Neural progenitor cell (in vitro differentiated cells): ENCODE data around the gene KARS1. TPM values are rescaled to one million over a fixed set of nuclear protein-coding genes. Genes with fewer than 3 reads are reported as not detected.

Experiments
- DNase-seq: peaks from one replicate; pipeline ENCODE4 v3.0.0-alpha.2; 2016; ENCODE audit warnings: low spot score
- H2AFZ ChIP-seq: fragments of 200-600 bp; sonication (generic); replicated peaks from 2 replicates; pipeline ENCODE4 v1.6.1; 2016; ENCODE audit warnings: antibody characterized with exemption
- H3F3A ChIP-seq: fragments of 200-600 bp; sonication (generic); 2 replicates; pipeline ENCODE4 v1.6.1; 2016; ENCODE audit warnings: antibody characterized with exemption, low read depth
- H3K27ac ChIP-seq: fragments of 200-600 bp; sonication (generic); 2 replicates; pipeline ENCODE4 v1.5.1; 2016; ENCODE audit warnings: mild to moderate bottlenecking
- H3K27me3 ChIP-seq: fragments of 200-600 bp; sonication (generic); 2 replicates; pipeline ENCODE4 v1.6.1; 2016; ENCODE audit warnings: mild to moderate bottlenecking, moderate library complexity
- H3K36me3 ChIP-seq: fragments of 200-600 bp; sonication (generic); 2 replicates; pipeline ENCODE4 v1.5.1; 2016
- H3K4me1 ChIP-seq: fragments of 200-600 bp; sonication (generic); 2 replicates; pipeline ENCODE4 v1.6.1; 2016; ENCODE audit warnings: mixed run types
- H3K4me2 ChIP-seq: fragments of 200-600 bp; sonication (generic); 2 replicates; pipeline ENCODE4 v1.6.1; 2016
- H3K4me3 ChIP-seq: fragments of 200-600 bp; sonication (generic); 2 replicates; pipeline ENCODE4 v1.5.1; 2016
- H3K79me2 ChIP-seq: fragments of 200-600 bp; sonication (generic); 2 replicates; pipeline ENCODE4 v1.6.1; 2016; ENCODE audit warnings: low read depth
- H3K9ac ChIP-seq: fragments of 200-600 bp; sonication (generic); 2 replicates; pipeline ENCODE4 v1.6.1; 2016
- H3K9me3 ChIP-seq: fragments of 200-600 bp; sonication (generic); 2 replicates; pipeline ENCODE4 v1.5.1; 2016; ENCODE audit warnings: low read depth
- H4K20me1 ChIP-seq: fragments of 200-600 bp; sonication (generic); 2 replicates; pipeline ENCODE4 v1.6.1; 2016; ENCODE audit warnings: low read depth
- H3K27ac Mint-ChIP-seq: 3 replicates; pipeline ENCODE4 v1.8.0; 2021; ENCODE audit warnings: mixed read lengths
- H3K27me3 Mint-ChIP-seq: 2 replicates; pipeline ENCODE4 v1.8.0; 2022; ENCODE audit warnings: low read depth, mild to moderate bottlenecking, inconsistent platforms, moderate library complexity, mixed read lengths; ENCODE audit not compliant: insufficient read depth
- H3K36me3 Mint-ChIP-seq: 3 replicates; pipeline ENCODE4 v1.8.0; 2021; ENCODE audit warnings: mixed read lengths
- H3K4me1 Mint-ChIP-seq: 3 replicates; pipeline ENCODE4 v1.8.0; 2021; ENCODE audit warnings: mixed read lengths
- H3K4me3 Mint-ChIP-seq: 3 replicates; pipeline ENCODE4 v1.8.0; 2021; ENCODE audit warnings: mild to moderate bottlenecking, moderate library complexity, mixed read lengths
- H3K9me3 Mint-ChIP-seq: 3 replicates; pipeline ENCODE4 v1.8.0; 2020; ENCODE audit warnings: mixed read lengths
- EZH2 ChIP-seq: fragments of 200-600 bp; sonication (generic); IDR thresholded peaks from 2 replicates; pipeline ENCODE4 v1.6.1; 2017; ENCODE audit warnings: antibody characterized with exemption, mild to moderate bottlenecking, moderate library complexity
- EZH2phosphoT487 ChIP-seq: fragments of 200-600 bp; sonication (generic); IDR thresholded peaks from 2 replicates; pipeline ENCODE4 v1.6.1; 2017; ENCODE audit warnings: antibody characterized with exemption
- total RNA-seq: library from RNA; depleted of rRNA; stranded (reverse); fragments of >200 nt; gene quantifications from 2 replicates; pipeline ENCODE4 v1.2.3, GENCODE V29; 2015; ENCODE audit warnings: low replicate concordance
- TF ChIP-seq, protein P1 (sequence below): fragments of 200-600 bp; sonication (generic); IDR thresholded peaks from 2 replicates; pipeline ENCODE4 v1.5.1; 2017; ENCODE audit warnings: antibody characterized with exemption, mild to moderate bottlenecking

The KARS1 gene
- total RNA-seq, 1 donor from 2014 or later: 228 TPM

DNA sequence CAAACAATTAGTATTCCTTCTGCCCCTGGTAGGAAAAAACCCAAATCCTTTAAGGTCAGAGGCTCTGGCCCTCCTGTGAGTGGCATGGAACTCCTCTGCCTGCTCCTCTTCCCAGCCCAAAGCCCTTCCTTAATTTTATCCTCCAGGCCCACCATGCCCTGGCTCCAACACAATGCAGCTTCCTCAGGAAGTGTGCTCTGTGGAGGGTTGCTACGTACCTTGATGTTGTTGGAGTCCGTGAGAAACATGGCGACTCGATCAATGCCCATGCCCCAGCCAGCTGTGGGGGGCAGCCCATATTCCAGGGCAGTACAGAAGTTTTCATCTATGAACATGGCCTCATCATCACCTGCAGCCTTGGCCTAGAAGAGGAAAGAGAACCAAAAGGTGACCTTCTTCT lies 19.1 kb downstream of the KARS1 start:
- Mint-ChIP-seq H3K4me1 (peaks cover 2% of the 10 kb centered on the region), H3K27me3 (peaks cover 4% of the 10 kb centered on the region), H3K9me3 (no peaks in the 10 kb centered on the region), H3K36me3 (peaks cover 35% of the 10 kb centered on the region), H3K4me3 (no peak overlapping the region), H3K27ac (no peak overlapping the region)
- no peaks in the 10 kb centered on the region for H3K27me3 ChIP-seq
- TF ChIP-seq EZH2phosphoT487: no peak
- no peak for TF ChIP-seq EZH2
- TF ChIP-seq, protein P1, sequence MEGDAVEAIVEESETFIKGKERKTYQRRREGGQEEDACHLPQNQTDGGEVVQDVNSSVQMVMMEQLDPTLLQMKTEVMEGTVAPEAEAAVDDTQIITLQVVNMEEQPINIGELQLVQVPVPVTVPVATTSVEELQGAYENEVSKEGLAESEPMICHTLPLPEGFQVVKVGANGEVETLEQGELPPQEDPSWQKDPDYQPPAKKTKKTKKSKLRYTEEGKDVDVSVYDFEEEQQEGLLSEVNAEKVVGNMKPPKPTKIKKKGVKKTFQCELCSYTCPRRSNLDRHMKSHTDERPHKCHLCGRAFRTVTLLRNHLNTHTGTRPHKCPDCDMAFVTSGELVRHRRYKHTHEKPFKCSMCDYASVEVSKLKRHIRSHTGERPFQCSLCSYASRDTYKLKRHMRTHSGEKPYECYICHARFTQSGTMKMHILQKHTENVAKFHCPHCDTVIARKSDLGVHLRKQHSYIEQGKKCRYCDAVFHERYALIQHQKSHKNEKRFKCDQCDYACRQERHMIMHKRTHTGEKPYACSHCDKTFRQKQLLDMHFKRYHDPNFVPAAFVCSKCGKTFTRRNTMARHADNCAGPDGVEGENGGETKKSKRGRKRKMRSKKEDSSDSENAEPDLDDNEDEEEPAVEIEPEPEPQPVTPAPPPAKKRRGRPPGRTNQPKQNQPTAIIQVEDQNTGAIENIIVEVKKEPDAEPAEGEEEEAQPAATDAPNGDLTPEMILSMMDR: no peak
- peaks cover 17% of the 10 kb centered on the region for H3F3A ChIP-seq
- no peaks in the 10 kb centered on the region for H4K20me1 ChIP-seq
- DNase-seq: no peak
- no peaks in the 10 kb centered on the region for H3K9me3 ChIP-seq
- no peak overlapping the region for H3K4me2 ChIP-seq
- H3K4me1 ChIP-seq: no peaks in the 10 kb centered on the region
- H3K79me2 ChIP-seq: no peaks in the 10 kb centered on the region
- no peak overlapping the region for H3K27ac ChIP-seq
- no peak overlapping the region for H2AFZ ChIP-seq
- no peaks in the 10 kb centered on the region for H3K36me3 ChIP-seq
- H3K9ac ChIP-seq: no peak overlapping the region
- no peak overlapping the region for H3K4me3 ChIP-seq

DNA sequence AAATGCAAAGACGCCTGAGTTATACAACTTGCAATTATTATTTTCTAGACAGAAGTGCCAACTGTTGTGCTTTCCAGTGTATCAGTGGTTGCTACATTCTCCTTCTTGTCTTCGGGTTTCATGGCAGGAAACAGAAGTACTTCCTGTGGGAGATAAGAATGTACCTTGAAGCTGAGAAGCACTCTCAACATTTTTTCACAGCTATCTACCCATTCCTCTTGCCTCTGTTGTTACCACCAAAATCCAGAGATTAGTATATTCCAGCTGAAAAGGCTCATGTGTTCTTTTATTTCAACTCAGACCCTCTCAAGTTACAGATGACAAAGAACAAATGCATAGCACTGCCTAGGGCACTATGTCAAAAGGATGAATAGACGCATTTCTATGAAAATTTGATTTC lies 19.6 kb downstream of the KARS1 start:
- peaks cover 4% of the 10 kb centered on the region for H3K27me3 Mint-ChIP-seq
- Histone ChIP-seq H3K4me1 (no peaks in the 10 kb centered on the region), H3F3A (peaks cover 18% of the 10 kb centered on the region), H4K20me1 (no peaks in the 10 kb centered on the region), H3K4me3 (no peak overlapping the region), H3K9ac (no peak overlapping the region), H3K27ac (no peak overlapping the region), H2AFZ (no peak overlapping the region), H3K79me2 (no peaks in the 10 kb centered on the region), H3K27me3 (no peaks in the 10 kb centered on the region), H3K4me2 (no peak overlapping the region), H3K9me3 (no peaks in the 10 kb centered on the region), H3K36me3 (no peaks in the 10 kb centered on the region)
- no peak overlapping the region for H3K4me3 Mint-ChIP-seq
- no peaks in the 10 kb centered on the region for H3K9me3 Mint-ChIP-seq
- no peak for DNase-seq
- peaks cover 2% of the 10 kb centered on the region for H3K4me1 Mint-ChIP-seq
- H3K36me3 Mint-ChIP-seq: peaks cover 33% of the 10 kb centered on the region
- no peak overlapping the region for H3K27ac Mint-ChIP-seq
- TF ChIP-seq EZH2: no peak
- no peak for TF ChIP-seq EZH2phosphoT487
- TF ChIP-seq, protein P1: no peak

DNA sequence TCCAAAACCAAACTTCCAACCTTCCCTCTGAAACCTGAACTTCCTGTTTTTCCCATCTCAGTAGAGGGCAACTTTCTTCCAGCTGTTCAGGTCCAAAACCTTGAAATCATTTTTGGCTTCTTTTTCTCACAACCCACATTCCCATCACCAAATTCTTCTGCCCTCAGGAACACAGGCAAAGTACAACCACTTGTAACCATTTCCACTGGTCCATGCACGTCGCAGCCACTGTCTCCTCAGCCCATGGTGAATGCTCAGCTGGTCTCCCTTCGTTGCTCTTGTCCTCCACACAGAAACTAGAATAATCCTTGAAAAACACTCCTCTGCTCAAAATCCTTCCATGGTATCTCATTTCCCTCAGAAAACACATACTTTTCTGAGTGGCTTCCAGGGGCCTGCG lies 20.7 kb downstream of the KARS1 start:
- H3K4me1 Mint-ChIP-seq: peaks cover 2% of the 10 kb centered on the region
- TF ChIP-seq EZH2 (no peak), EZH2phosphoT487 (no peak)
- TF ChIP-seq, protein P1: no peak
- peaks cover 4% of the 10 kb centered on the region for H3K27me3 Mint-ChIP-seq
- no peaks in the 10 kb centered on the region for H3K36me3 ChIP-seq
- H3K27ac Mint-ChIP-seq: no peak overlapping the region
- peaks cover 33% of the 10 kb centered on the region for H3K36me3 Mint-ChIP-seq
- no peaks in the 10 kb centered on the region for H4K20me1 ChIP-seq
- no peaks in the 10 kb centered on the region for H3K9me3 Mint-ChIP-seq
- no peak overlapping the region for H3K9ac ChIP-seq
- no peaks in the 10 kb centered on the region for H3K9me3 ChIP-seq
- H3K4me3 Mint-ChIP-seq: no peak overlapping the region
- H3K4me3 ChIP-seq: no peak overlapping the region
- H3K4me2 ChIP-seq: no peak overlapping the region
- peaks cover 5% of the 10 kb centered on the region for H3K4me1 ChIP-seq
- no peak overlapping the region for H3K27ac ChIP-seq
- peaks cover 28% of the 10 kb centered on the region for H3F3A ChIP-seq
- DNase-seq: no peak
- no peak overlapping the region for H2AFZ ChIP-seq
- peaks cover 9% of the 10 kb centered on the region for H3K79me2 ChIP-seq
- H3K27me3 ChIP-seq: no peaks in the 10 kb centered on the region
